ENCODE measurements around the gene NFIB. TPM values are rescaled to one million over a fixed set of nuclear protein-coding genes. Genes with fewer than 3 reads are reported as not detected.

NFIB gene
- polyA plus RNA-seq, 3 donors, result 19.9 to 22.1 (median 21.8) TPM

- DNase-seq (ENCODE audit: extremely low read depth in 1 of 11, low read depth in 9 of 11, low spot score in 4 of 11), result no peak
These were observed 52.3 kb downstream of the NFIB start for GRCh38 chr9:14261616-14262015.

- no peak for DNase-seq (ENCODE audit: extremely low read depth in 1 of 11, low read depth in 9 of 11, low spot score in 4 of 11)
These were observed 53.8 kb downstream of the NFIB start for GRCh38 chr9:14260101-14260500.

GRCh38 chr9:14258660-14259239, 55.2 kb downstream of the NFIB start:
- no peak for DNase-seq (ENCODE audit: extremely low read depth in 1 of 11, low read depth in 9 of 11, low spot score in 4 of 11)

- DNase-seq (ENCODE audit: extremely low read depth in 1 of 11, low read depth in 9 of 11, low spot score in 4 of 11), result no peak
These were observed 55.8 kb downstream of the NFIB start for GRCh38 chr9:14258156-14258555.

DNA sequence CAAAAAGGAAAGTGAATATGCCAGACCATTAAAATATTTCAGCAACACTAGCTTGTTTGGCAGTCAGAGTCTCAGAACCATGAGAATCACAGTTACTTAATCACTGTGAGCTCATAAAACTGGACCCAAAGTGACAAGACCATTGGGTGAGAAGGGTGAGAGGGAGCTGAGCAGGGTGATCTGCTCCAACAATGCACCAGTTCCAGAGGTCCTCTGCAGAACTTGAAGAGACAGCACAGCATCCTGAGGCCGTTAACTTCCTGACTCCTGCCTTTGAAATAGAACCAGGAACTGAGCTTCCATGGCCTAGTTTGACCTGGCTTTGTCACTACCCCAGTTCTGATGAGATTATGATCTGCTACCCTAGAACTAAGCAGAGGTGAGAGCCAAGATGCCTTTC, 57.4 kb downstream of the NFIB start:
- DNase-seq (ENCODE audit: extremely low read depth in 1 of 11, low read depth in 9 of 11, low spot score in 4 of 11), result no peak

DNA sequence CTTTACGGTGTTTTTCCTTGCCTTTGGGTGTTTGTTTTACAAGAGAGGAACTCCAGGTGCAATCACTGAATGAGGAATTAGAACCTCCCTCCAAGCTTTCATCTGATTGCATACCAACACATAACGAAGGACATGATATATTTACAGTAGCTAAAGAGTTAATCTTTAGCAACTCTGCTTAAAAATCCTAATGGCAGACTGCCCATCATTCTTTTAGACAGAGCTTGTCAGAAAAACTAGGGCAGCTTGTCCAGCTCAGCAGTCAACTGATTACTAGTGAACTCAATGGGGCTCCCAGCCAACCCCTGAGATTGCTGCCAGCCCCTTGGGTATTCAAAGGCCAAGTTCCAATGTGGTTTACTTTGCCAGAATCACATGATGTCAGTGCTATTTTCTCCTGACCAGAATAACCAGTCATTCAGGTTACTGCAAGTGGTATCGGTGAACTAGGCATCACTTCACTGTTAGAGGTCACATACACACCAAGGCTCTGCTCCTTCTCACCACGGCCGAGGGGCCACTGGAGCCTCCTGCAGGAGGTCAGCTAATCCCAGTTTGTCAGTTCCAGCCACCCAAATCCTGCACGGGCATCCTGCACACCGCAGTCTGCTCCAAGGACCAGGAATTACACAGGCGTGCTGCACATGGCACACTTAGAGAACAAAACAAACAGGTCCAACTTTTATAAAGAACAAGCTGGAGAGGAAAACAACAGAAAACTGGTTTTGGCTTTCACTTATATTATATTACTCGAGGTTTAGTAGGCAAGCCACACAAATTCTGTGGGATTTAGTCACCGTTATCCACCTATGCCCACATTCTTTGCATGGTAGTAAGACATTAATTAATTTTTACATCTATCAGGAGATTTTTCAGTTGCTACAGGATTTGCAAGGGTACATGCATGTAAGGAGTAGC, 62.5 kb downstream of the NFIB start:
- peak in 1 of 11 donors; percentile 75 for DNase-seq (ENCODE audit: extremely low read depth in 1 of 11, low read depth in 9 of 11, low spot score in 4 of 11)

DNA sequence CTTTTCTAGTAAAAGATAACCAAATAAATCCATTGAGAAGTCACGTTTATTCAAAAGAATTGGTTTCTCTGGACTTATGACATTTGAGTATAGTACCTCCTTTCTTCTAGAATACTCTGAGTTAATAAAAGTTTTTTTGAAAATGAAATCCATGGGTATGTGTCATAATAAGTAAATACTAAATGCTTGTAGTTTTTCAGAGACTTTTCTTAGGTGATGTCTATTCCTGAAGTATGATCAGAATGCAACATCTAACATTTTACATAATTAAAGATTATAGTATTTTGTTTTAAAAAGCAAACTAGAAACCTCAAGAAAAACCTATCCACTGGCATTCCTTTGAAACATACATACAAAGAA, 63.2 kb downstream of the NFIB start:
- DNase-seq (ENCODE audit: extremely low read depth in 1 of 11, low read depth in 9 of 11, low spot score in 4 of 11), result no peak

GRCh38 chr9:14249527-14249926, 64.4 kb downstream of the NFIB start:
- no peak for DNase-seq (ENCODE audit: extremely low read depth in 1 of 11, low read depth in 9 of 11, low spot score in 4 of 11)

- DNase-seq (ENCODE audit: extremely low read depth in 1 of 11, low read depth in 9 of 11, low spot score in 4 of 11), result no peak
These were observed 65.8 kb downstream of the NFIB start for GRCh38 chr9:14248149-14248548.

DNA sequence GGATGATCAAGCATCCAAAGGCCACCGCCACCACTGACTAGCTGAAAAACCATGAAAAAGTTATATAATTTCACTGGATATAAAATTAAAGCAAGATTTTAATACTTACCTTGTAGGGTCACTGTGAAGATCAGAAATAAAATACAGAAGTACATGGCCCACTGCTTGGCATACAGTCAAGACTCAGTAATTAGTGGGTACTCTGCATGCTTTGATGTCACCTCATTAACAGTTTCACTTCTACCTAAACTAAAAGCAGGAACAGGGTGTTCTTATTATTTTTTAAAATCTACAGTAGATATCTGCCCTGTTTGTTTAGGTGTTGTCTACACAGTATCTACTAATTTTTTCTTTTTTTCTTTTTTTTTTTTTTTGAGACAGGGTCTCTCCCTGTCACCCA, 66.4 kb downstream of the NFIB start:
- DNase-seq (ENCODE audit: extremely low read depth in 1 of 11, low read depth in 9 of 11, low spot score in 4 of 11), result no peak

DNA sequence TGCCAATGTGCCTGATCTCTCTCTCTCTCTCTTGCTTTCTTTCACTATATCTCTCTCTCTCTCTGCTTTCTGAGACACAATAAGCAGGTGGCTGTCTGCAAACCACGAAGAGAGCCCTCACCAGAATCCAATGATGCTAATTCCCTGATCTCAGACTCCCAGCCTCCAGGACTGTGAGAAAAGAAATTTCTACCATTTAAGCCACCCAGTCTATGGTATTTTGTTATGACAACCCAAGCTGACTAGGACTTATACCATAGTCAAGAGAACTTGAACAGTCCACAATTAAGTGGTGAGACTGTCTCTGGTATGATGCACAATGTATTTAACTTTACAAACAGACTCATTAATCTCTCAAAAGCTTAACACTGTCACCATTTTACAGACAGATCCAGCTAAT, 67.0 kb downstream of the NFIB start:
- no peak for DNase-seq (ENCODE audit: extremely low read depth in 1 of 11, low read depth in 9 of 11, low spot score in 4 of 11)

DNA sequence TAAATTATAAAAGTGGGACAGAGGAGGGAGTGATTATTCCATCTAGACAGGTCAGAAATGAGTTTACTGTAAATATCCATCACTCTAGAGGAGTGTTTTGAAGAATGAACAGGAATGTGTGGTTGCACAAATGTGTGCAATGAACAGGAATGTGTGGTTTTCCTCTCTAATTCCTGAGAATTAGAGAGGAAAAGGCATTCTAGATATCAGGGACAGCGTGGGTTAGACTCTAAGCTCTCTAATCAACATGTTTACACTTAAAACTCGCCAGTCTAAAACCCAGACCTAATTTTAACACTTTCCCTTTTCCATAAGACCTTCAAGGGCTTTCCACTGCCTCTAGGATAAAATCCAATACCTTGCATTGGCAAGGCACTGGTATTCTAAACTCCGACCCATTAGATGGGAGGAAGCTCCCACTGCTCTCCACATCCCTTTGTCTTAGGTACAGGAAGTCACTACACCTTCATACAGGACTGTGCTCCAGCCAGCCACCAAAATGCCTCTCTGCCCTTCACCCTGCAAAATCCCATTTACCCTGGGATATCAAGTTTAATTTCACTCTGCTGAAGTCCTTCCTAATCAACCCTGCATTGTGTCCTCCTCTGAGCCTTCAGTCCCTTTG, 67.9 kb downstream of the NFIB start:
- DNase-seq (ENCODE audit: extremely low read depth in 1 of 11, low read depth in 9 of 11, low spot score in 4 of 11), result no peak

DNA sequence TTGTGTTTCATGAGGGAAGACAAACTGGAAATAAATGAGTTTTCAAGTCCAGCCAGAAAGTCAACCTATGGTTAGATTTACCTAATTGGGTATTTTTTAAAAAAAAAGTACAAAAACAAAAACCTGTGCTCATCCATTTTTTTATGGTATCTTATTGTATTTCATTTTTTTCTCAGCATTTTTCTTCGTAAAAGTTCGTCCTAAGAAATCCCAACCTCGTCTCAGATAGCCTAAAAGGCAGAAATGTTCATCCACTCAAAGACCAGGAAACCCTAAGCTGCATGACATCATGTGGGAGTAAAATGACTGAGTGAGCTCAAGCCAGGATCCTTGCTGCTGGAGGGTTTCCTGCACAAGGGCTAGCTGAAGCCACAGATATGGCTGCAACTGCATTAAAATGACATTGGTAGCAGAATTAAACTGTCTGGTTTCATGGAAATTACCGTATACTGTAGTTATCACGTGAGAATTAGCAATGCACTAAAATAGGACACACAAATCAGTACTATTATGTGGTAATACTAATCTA, 70.4 kb downstream of the NFIB start:
- no peak for DNase-seq (ENCODE audit: extremely low read depth in 1 of 11, low read depth in 9 of 11, low spot score in 4 of 11)

DNA sequence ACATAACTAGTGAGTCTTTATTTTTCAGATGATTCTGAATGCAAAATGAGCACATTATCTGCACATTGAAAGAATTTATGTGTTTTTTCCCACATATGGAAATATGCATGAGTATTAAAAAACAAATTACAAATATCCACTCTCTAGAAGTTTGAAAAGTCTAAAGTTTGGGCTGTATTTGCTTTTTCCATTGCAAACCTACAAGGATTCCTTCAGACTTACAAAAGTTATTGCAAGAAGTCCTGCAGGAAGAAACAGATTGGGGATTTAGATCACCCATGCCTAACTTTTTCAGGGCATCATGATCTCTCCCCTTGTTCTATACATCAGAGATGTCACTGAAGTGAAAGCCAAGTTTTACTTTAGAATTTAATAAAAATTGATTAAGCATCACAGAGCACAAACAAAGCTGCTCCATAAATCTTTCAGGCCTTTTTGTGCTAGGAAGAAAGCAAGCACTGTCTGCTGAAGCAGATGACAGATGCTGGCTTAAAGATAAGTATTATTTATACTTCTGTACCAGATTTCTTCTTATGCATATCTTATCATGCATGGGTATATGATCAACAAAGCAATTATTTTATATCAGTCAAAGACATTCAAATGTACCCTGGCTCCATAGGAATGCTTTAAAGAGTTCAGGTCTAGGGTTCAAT, 71.7 kb downstream of the NFIB start:
- DNase-seq (ENCODE audit: extremely low read depth in 1 of 11, low read depth in 9 of 11, low spot score in 4 of 11), result no peak

GRCh38 chr9:14240537-14240936, 73.4 kb downstream of the NFIB start:
- no peak for DNase-seq (ENCODE audit: extremely low read depth in 1 of 11, low read depth in 9 of 11, low spot score in 4 of 11)

- peak in 1 of 11 donors; percentile 20 for DNase-seq (ENCODE audit: extremely low read depth in 1 of 11, low read depth in 9 of 11, low spot score in 4 of 11)
These were observed 75.4 kb downstream of the NFIB start for GRCh38 chr9:14238518-14238917.

- no peak for DNase-seq (ENCODE audit: extremely low read depth in 1 of 11, low read depth in 9 of 11, low spot score in 4 of 11)
These were observed 75.9 kb downstream of the NFIB start for GRCh38 chr9:14238079-14238478.

GRCh38 chr9:14236591-14236990, 77.3 kb downstream of the NFIB start:
- no peak for DNase-seq (ENCODE audit: extremely low read depth in 1 of 11, low read depth in 9 of 11, low spot score in 4 of 11)

- no peak for DNase-seq (ENCODE audit: extremely low read depth in 1 of 11, low read depth in 9 of 11, low spot score in 4 of 11)
These were observed 81.8 kb downstream of the NFIB start for GRCh38 chr9:14232111-14232510.
